T-helper 2 cell (primary cell): ENCODE measurements around the gene GPR68.
"Not testable (repeated sequence)": the region's sequence is repeated elsewhere in the genome, so short reads cannot be mapped to it uniquely, and the experiment has no call there.

Experiments
- DNase-seq, 5 experiments: peaks; one replicate each; pipeline versions ENCODE4 v3.0.0 to v3.0.0-alpha.2; 2012 to 2022

Gene GPR68

GRCh38 chr14:91228112-91229004, 16.1 kb downstream of the GPR68 start:
- DNase-seq = peak; percentile 51 to 92 (median 77)

- peak in 2 of 5 experiments; percentile 71 to 90 for DNase-seq
These were observed 17.3 kb downstream of the GPR68 start for GRCh38 chr14:91227183-91227628.

GRCh38 chr14:91226360-91226759, 18.1 kb downstream of the GPR68 start:
- DNase-seq = peak in 1 of 5 experiments; percentile 38

GRCh38 chr14:91225025-91225424, 19.5 kb downstream of the GPR68 start:
- DNase-seq = no peak

- DNase-seq = no peak
These were observed 21.3 kb downstream of the GPR68 start for GRCh38 chr14:91223028-91223783.

- DNase-seq = no peak
These were observed 23.2 kb downstream of the GPR68 start for GRCh38 chr14:91221270-91221669.

DNA sequence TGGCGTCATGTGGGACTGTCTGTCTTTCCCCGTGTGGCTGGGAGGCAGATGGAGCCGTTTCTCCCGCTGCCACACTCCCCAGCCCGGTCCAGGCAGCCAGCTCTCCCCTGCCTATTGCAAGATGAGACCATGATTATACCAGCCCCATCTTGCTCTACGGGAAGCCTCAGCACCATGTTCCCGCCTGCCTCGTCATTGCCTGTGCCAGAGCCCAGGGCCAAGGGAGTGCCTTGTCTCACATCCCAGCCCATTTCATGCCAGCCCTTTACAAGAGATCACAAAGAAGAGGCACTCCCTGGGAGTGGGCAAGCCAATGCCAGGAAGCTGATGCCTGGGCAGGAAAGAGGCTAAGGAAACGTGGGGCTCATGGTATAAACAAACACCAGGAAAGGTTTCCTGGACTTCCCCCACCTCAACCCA, 23.9 kb downstream of the GPR68 start:
- DNase-seq = no peak

GRCh38 chr14:91219517-91220389, 24.8 kb downstream of the GPR68 start:
- no peak for DNase-seq

DNA sequence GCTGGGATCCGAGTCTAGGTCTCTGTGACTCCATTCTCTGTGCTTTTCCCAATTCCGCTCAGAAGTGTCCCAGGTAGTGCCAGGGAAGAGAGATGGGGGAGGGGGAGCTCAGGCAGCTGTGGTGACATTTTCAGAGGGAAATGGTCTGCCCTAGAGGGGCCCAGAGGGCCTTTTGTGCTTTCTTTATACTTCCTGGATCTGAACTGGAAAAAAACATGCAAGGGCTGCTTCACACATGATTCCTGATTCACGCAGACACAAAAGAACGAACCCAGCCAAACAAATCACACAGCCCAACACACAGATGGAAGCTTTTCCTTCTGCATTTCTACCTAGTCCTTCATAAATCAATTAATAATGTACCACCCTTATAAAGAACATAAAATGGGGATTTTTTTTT, 26.5 kb downstream of the GPR68 start:
- no peak for DNase-seq

DNA sequence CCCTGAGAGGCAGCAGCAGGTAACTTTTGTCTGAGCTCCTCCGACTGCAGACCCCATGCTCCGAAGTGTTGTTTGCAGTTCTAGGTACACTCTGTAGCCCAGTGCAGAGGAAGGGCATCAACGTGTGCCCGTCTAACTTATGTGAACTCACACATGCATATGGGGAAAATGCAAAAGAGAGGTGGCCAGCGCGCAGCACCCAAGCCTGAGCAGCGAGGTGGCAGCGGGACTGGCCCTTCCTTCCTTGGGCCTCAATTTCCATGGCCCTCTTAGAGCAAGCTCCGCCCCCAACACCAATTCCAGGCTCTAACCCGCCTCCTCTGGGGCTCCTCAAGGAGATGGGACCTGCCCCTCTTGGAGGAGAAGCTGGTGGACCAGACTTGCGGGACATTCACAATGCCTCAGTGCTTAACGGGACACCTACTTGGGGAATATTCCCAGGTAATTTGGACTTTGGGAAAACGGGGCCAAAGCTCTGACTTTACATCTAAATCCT, 27.7 kb downstream of the GPR68 start:
- no peak for DNase-seq

- DNase-seq = no peak
These were observed 29.1 kb downstream of the GPR68 start for GRCh38 chr14:91215381-91215780.

- no peak for DNase-seq
These were observed 30.2 kb downstream of the GPR68 start for GRCh38 chr14:91214306-91214705.

DNA sequence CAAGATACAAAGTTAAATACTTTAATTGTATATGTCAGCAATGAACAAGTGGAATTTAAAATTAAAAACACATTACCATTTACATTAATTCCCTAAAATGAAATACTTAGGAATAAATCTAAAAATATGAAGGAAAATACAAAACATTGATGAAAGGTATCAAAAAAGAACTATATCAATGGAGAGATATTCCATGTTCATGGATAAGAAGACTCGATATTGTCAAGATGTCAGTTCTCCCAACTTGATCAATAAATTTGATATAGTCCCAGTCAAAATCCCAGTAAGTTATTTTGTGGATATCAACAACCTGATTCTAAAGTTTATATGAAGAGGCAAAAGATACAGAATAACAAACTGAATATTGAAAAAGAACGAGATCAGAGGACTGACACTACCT, 33.5 kb downstream of the GPR68 start:
- no peak for DNase-seq

DNA sequence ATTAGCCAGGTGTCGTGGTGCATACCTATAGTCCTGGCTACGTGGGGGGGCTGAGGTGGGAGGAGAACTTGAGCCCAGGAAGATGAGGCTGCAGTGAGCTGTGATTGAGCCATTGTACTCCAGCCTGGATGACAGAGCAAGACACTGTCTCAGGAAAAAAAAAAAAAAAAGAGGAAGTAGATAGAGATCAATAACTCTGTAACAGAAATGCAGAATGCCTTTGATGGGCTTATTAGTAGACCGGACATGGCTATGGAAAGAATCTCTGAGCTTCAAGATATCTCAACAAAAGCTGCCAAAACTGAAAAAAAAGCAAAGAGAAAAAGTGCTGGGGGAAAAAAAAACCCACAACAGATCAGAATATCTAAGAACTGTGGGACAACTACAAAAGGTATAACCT, 37.5 kb downstream of the GPR68 start:
- no peak for DNase-seq

DNA sequence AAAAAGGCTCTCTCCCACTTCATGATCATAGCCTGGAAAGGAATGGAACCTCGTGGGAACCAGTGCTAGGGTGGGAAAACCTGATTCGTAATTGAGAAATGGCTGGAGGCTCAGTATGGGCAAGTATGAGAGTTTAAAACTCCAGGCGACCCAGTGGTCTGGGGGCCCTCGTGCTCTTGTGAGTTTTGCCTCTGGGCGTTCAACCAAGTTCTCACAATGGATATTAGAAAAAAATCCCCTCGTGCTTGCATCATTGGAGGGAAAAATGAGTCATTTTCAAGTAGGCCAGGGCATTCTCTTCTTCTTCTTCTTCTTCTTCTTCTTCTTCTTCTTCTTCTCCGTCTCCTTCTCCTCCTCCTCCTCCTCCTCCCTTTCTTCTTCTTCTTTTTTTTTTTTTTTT, 39.0 kb downstream of the GPR68 start:
- no peak for DNase-seq

DNA sequence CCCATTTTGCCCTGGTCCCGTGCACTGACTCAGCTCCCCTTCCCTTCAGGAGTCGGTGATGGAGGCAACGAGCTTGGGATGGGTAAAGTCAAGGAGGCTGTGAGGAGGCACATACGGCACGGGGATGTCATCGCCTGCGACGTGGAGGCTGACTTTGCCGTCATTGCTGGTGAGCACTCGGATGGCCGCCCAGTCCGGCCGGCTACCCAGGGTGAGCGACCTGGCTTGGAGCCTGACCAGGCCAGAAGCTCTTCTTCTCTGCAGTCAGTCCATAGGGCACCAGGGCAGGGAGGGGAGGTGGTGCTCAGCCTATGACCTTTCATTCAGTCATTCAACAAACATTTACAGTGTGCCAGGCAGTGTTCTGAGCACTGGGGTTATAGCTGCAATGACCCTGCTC, 39.8 kb downstream of the GPR68 start:
- DNase-seq = no peak

GRCh38 chr14:91202234-91202974, 42.1 kb downstream of the GPR68 start:
- DNase-seq = peak in 1 of 5 experiments; percentile 27

- not testable (repeated sequence) for DNase-seq
These were observed 43.7 kb downstream of the GPR68 start for GRCh38 chr14:91200802-91201201.

- no peak for DNase-seq
These were observed 46.9 kb downstream of the GPR68 start for GRCh38 chr14:91197631-91198030.

- no peak for DNase-seq
These were observed 48.6 kb downstream of the GPR68 start for GRCh38 chr14:91195881-91196280.

DNA sequence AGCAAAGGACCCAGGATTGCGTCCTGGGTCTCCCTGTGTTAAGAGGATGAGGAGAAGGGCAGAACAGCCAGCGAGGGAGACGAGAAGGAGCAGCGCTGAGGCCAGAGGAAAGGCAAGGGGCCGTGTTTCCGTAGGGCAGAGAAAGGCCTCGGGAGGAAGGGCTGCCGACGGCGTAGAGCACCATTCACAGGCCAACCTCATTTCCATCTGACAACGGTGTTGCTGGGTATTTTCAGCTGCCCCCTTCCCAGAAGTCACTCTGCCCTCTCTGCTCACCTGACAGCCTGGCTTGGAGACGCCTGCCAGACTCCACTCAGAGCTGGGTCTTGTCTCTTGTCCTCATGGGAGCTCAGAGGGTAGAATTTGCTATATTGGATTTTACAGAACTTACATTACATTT, 51.4 kb downstream of the GPR68 start:
- DNase-seq = no peak

- no peak for DNase-seq
These were observed 53.7 kb downstream of the GPR68 start for GRCh38 chr14:91190853-91191252.
